Stimulated activated CD4-positive, alpha-beta T cell treated with anti-CD3 and anti-CD28 coated beads, Interleukin-2, amount 100 ng/mL, for 4 hours (primary cell): ENCODE results near the gene CDK5R2.
"Not testable (repeated sequence)": the region's sequence is repeated elsewhere in the genome, so short reads cannot be mapped to it uniquely, and the experiment has no call there.

Source experiments
- DNase-seq: peaks from one replicate; pipeline ENCODE4 v3.0.0-alpha.2; 2020; ENCODE audit warnings: low read depth

Gene CDK5R2

GRCh38 chr2:218959141-218959731, at the start of gene CDK5R2:
Gene CDK5R2 (plus strand): TSS chr2:218959666. CDS start chr2:218959821, 155 bp downstream.
- DNase-seq = peak; percentile 43

- DNase-seq = no peak
Measured at GRCh38 chr2:218910741-218911140, 48.7 kb upstream of the CDK5R2 start.

- no peak for DNase-seq
Measured at GRCh38 chr2:218920504-218920903, 39.0 kb upstream of the CDK5R2 start.

GRCh38 chr2:218924757-218925156, 34.7 kb upstream of the CDK5R2 start:
- DNase-seq = no peak

GRCh38 chr2:218925434-218925833, 34.0 kb upstream of the CDK5R2 start:
- no peak for DNase-seq

GRCh38 chr2:218927422-218927821, 32.0 kb upstream of the CDK5R2 start:
- no peak for DNase-seq

GRCh38 chr2:218927876-218928275, 31.6 kb upstream of the CDK5R2 start:
- DNase-seq = no peak

- DNase-seq = not testable (repeated sequence)
Measured at GRCh38 chr2:218930488-218930887, 29.0 kb upstream of the CDK5R2 start.

GRCh38 chr2:218931751-218932150, 27.7 kb upstream of the CDK5R2 start:
- DNase-seq = not testable (repeated sequence)

- no peak for DNase-seq
Measured at GRCh38 chr2:218944759-218945404, 14.6 kb upstream of the CDK5R2 start.

- DNase-seq = no peak
Measured at GRCh38 chr2:218946621-218947020, 12.8 kb upstream of the CDK5R2 start.

GRCh38 chr2:218952160-218952559, 7.3 kb upstream of the CDK5R2 start:
- no peak for DNase-seq

- DNase-seq = no peak
Measured at GRCh38 chr2:218953366-218953954, 6.0 kb upstream of the CDK5R2 start.

GRCh38 chr2:218954541-218955300, 4.7 kb upstream of the CDK5R2 start:
- no peak for DNase-seq

GRCh38 chr2:218956039-218956438, 3.4 kb upstream of the CDK5R2 start:
- DNase-seq = no peak

- no peak for DNase-seq
Measured at GRCh38 chr2:218957671-218958070, 1.8 kb upstream of the CDK5R2 start.

- DNase-seq = no peak
Measured at GRCh38 chr2:218958276-218958675, 1.2 kb upstream of the CDK5R2 start.

GRCh38 chr2:218959761-218960308, 369 bp downstream of the CDK5R2 start:
- DNase-seq = no peak

- DNase-seq = no peak
Measured at GRCh38 chr2:218960309-218961165, 1.1 kb downstream of the CDK5R2 start.

- DNase-seq = no peak
Measured at GRCh38 chr2:218961229-218961628, 1.8 kb downstream of the CDK5R2 start.
